Right lobe of liver (tissue), 4 donors: ENCODE data around the gene PMFBP1.

Experiments
- CTCF ChIP-seq, 4 donors: fragments of 200-600 bp in 3 of 4; fragments of 450-650 bp in 1 of 4; IDR thresholded peaks; one replicate each; pipeline versions ENCODE4 v1.5.1 to v1.8.0; 2016 to 2022; ENCODE audit warnings: antibody characterized with exemption in 4 of 4, mild to moderate bottlenecking in 2 of 4
- POLR2A ChIP-seq: fragments of 450-650 bp; IDR thresholded peaks from one replicate; pipeline ENCODE4 v1.6.1; 2017; ENCODE audit warnings: antibody characterized with exemption, mild to moderate bottlenecking
- donor health status: DM: no; HTN: no; CAD: no.
- donor health status: DM: no; HTN: no; CAD: no.
- donor health status: DM: no; HTN: yes; CAD: no.

GRCh38 chr16:72214821-72215220, 42.9 kb upstream of the PMFBP1 start:
- no peak for TF ChIP-seq CTCF (IDR thresholded peaks at IDR 0.05)
- TF ChIP-seq POLR2A = no peak
